GM23248 (cell line): ENCODE data around the gene UGT2B7.

Experiments
- EZH2 ChIP-seq: fragments of 200-600 bp; sonication (generic); IDR thresholded peaks from 2 replicates; pipeline ENCODE4 v1.6.1; 2018; ENCODE audit warnings: antibody characterized with exemption, mild to moderate bottlenecking; ENCODE audit not compliant: insufficient read depth, poor library complexity, severe bottlenecking
- EZH2phosphoT487 ChIP-seq: fragments of 200-600 bp; sonication (generic); IDR thresholded peaks from 2 replicates; pipeline ENCODE4 v1.6.1; 2018; ENCODE audit warnings: antibody characterized with exemption, moderate library complexity, mild to moderate bottlenecking, low read depth; ENCODE audit not compliant: insufficient read depth

DNA sequence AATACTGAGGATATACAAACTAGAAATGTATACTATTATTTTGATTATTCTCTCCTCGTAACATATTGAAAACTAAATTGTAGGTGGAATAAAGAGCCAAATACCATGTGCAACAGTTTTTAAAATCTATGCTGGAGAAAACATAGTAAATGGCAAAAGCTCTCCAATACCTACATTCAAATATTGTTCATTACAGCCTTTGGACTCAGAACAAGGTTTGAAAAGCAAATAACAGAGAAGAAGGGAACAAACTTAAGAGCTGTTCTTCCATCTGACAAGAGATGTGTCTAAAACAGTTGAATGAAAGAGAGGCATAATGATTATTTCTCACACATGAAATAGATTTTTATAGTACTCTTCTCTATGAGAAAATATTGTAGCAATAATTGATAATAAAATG lies 25.0 kb upstream of the UGT2B7 start:
- TF ChIP-seq EZH2 (no peak), EZH2phosphoT487 (no peak)
